HG02642 (cell line): ENCODE results near the gene COL4A2.
"Not testable (repeated sequence)": the region's sequence is repeated elsewhere in the genome, so short reads cannot be mapped to it uniquely, and the experiment has no call there.

Experiments used
- ATAC-seq: cut with Tn5 transposase; IDR thresholded peaks from one replicate; pipeline ENCODE4 v1.9.1; 2021; ENCODE audit warnings: mild to moderate bottlenecking; ENCODE audit not compliant: unreplicated experiment, poor library complexity

Gene COL4A2

DNA sequence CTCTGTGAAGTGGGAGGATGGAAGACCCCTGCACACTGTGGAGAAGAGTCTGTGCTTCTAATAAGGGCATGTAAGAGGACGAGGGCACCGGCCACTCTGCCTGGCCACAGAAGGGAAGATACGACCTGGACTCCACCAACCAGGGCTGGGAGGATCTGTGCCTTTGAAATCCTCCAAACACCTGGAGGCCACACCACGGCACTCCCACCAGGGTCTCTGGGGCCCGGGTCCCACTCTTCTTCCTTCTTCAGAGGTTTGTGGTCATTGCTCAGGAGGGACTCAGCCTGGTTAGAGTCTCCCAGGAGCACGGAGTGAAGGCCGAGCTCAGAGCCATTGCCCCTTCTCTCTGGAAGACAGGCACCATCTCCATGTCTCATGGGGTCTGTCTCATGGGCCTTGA, 212.4 kb downstream of the COL4A2 start:
- no peak for ATAC-seq

DNA sequence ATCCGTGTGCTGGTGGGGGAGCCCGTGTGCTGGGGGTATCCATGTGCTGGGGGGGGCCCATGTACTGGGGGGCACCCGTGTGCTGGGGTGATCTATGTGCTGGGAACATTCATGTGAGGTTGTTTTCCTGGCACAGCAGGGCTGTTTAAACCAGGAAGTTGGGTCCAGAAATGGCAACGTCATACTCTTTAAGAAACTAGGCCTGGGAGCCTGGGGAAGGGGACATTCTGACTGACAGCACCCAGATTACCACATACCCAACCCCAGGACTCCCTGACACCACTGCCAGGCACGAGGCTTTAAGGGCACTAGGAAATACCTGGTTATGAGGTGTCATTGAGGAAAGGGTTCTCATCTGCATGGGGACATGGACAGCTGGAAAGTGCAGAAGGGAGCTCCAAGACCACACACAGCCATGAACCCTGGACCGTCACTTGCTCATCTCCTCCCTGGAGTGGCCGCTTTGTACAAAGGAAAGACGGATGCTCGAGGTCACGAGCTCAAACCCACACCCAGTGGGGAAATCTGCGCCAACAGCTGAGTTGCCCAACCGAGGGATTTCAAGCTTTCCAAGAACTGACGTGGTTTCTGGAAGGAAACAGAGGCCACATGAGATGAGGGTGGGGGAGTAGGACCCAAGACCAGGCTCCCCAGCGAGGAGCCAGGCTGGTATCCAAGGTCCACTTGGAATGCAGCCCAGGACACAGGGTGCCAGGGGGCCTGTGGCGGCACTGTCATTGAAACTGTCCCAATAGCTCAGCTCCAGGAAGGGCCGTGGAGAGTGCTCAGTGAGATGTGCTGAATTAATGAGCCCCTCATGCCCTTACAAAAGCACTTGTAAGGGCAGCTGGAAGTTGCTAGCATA, 213.6 kb downstream of the COL4A2 start:
- ATAC-seq = no peak

DNA sequence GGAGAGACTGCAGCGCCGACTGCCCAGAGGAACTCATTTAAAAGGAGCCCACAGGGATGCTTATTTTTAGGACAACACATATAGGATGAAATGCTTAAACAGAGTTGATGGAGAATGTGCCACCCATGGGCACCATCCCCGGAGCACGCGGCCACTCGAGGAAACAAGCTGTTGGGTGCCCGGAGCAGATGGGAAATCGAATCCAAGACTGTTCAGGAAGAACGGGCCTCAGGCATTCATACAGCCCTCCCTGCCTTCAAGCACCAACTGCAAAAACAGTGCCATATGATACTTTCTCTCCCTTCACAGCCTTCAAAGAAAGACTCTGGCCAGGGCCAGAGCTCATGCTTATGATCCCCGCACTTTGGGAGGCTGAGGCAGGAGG, 214.2 kb downstream of the COL4A2 start:
- ATAC-seq = no peak

DNA sequence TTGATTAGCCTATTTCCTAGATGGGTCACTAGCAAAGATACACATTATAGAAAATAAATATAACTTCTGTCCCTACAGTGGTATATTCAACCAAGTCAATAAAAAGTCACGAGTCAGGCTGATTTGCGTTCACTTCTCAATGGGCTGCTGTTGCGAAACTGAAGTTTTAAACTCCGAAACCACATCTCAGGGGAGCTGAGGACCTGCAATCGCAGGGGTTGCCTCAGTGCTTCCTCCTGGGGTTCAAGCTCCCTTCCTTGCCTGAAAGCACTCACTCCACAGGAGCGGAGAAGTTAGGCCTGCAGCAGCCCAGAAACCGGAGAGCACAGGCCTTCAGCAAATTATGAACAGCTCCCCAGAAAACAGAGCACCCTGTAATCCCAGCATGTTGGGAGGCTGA, 214.9 kb downstream of the COL4A2 start:
- no peak for ATAC-seq

DNA sequence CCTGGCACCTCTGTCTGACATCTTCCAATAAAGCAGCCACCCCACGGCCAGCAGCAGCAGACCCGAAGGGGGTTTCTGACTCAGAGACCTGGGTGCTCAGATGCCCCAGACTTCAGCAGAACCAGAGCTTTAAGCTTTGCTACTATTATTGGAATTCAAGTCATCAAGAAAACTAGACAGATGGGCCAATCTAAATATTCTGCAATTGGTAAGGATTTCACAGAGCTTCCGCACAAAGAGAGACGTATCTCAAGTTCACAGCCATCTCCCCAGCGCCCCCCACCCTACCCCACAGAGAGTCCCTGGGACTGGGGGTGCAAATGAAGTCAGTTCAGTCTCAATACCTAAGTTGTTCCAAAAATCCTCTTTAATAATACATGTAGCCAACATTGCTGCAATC, 215.6 kb downstream of the COL4A2 start:
- ATAC-seq = no peak

DNA sequence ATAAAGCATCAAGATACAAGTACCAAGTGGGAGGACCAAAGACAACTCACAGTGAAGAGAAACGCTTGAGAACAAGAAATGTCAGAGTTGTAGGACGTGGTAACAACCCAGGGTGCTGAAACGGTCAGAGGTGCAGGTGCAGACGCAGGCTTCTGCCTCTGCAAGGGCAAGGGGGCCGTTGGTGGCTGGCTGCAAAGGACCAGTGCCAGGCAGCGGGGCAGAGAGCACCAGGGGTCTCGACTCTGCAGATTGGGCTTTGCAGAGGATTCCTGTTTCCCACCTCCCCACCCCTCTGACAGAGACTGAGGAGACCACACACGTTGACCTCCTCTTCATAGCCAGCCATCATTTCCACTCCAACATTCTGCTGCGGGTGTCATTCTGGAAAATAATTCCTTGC, 216.1 kb downstream of the COL4A2 start:
- ATAC-seq = no peak

DNA sequence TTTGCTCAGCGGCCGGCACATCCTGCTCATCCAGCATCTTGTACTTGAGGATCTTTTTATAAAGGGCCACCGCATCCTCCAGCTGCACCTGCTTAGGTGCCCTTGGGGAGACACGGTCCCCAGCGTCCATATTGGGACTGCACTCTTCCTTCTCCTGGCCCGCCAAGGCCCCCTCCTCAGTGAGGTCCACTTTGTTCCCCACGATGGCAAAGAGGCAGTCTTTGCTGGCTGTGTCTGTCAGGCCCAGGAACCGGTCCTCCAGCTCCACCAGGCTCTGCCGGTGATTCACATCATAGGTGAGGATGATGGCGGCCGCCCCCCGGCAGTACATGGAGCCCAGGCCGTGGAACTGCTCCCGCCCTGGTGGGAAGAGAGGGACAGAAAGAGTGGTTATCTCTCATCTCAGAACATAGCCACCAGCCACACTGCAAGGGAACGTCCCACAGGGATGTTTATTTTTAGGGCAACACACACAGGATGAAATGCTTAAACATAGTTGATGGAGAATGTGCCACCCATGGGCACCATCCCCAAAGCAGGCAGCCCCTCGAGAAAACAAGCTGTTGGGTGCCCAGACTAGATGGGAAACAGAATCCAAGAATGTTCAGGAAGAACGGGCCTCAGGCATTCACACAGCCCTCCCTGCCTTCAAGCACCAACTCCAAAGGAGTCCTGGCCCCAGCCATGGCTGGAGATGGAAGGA, 216.9 kb downstream of the COL4A2 start:
- ATAC-seq = no peak

DNA sequence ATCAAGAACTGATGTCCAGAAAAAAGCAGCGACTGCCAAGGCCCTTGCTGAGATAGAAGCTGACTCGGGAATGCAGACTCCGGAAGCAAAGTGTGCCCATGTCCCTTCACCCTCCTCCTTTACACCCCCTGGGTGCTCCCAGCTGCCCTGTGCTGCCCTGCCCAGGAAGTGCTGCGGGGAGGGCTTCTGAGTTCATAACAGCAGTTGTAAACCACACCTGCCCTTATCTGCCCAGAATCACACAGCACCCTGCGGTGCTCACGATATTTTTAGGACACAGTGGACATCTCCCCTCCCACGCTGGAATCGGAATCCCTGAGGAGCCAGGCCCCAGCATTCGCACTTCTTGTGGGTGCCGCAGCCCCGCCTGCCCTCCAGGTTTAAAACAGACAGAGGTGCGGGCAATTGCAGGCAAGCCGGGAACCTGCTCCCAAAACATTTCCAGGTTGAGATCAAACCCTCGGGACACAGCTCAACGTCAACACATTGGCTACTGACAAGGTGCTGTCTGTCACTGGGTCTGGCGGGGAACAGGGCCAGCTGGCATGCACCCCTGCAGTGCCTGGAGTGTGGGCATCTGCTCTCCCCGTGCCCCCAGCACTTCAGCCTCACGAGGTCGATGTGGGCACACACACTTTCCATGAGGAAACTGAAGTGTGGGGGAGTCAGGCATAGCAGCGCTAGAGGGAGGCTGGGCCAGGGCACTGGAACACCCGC, 217.6 kb downstream of the COL4A2 start:
- no peak for ATAC-seq

DNA sequence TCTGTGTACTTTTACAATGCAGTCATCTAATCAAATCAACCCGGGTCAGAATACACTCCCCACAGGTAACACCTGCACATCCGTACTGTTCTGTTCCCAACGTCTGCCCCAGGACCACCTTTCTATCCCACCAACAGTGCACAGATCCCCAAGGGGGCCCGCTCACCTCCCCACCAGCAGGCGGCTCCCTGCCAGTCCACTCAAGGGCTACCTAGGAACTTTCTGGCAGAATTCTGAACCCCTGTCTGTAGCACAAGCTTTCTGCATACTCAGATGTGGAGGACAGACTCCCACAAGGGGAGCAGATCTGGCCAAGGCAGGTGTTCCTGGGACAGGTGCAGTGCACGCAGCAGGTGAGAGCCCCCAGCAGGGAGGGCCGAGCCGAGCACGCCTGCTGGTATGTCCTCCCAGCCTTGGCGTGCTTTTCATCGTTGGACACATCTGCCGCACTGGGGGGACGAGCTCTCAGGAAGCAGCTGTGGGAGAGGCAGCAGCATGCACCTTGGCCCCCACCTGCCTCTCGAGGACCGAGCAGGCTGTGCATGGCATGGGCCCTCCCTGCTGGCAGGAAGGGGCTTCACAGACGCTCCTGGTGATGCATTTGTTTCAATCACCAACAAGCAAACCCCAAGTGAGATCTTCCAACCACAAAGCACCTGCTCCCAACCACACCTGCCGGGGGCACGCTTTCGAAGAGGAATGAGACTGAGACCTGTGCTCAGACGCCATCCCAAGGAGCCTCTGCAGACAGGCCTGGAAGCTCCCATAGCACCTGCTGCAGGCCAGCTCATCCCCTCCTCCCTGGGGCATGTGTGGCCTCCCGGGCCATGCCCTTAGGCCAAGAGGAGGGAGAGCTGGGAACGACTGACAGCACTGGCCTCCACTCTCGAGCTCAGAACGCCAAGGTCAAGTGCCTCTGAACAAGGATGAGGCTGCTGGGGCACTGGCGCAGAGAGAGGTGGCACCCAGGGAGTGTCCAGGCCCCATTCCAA, 218.5 kb downstream of the COL4A2 start:
- ATAC-seq = peak; percentile 84

DNA sequence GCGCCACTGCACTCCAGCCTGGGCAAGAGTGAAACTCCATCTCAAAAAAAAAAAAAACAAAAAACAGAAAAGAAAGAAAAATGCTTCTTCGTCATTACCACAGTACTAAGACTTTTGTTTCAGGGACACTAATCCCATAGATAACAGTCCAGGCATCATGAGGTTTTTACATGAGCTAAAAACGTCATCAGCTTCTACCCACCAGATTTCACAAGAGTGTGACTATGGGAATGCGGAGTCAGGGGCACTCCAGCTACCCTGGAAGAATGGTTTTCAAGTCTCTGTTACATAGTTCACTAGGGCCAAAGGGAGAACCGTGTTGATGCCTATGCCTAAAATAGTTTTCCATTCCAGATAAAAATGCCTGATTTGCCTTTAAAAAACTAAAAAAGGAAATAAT, 221.3 kb downstream of the COL4A2 start:
- no peak for ATAC-seq

DNA sequence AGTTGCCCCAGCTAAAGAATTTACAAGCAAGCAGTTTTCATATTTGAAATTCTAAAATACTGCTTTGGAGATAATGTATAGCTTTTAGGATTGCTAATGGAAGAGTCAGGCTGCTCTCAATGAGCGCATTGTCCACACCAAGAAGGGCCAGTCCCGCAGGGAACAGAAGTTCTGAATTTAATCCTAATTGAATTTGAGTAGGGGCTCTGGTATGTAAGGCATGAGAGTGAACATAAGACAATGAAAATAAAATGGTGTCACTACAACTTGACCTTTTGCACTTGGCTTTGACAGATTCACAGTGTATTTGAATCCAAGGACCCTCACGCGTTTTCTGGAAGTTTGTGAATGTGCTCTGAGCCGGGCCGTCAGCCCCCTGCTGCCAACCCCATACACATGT, 221.8 kb downstream of the COL4A2 start:
- ATAC-seq = no peak

DNA sequence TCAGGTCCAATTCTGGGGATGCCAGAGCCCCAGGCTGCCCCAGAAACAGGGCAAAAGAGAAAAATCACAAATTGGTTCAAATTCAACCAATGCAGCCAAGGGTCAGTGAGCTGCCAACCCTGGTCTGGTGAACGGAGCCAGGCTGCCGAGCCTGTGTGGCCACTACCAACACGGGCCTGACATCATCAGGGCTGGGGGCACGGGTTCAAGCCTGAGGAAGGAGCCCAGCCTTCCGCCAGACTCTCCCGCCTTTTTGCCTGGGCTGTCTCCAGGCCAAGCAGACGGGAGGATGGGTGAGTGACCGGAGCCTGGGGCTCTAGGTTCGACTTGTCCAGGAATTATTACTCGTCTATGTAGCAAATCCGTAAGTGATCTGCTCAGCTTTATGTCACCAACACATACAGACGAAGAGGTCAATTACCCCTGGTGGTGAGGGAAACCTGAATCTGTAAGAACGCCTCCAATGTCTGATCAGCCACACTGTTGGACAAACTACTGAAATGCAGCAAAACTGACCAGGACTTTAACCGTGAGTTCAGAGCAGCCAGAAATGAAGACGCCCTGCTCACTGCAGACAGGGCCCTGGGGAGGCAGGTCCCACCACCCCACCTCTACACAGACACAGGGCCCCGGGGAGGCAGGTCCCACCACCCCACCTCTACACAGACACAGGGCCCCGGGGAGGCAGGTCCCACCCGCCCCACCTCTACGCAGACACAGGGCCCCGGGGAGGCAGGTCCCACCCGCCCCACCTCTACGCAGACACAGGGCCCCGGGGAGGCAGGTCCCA, 222.6 kb downstream of the COL4A2 start:
- no peak for ATAC-seq

DNA sequence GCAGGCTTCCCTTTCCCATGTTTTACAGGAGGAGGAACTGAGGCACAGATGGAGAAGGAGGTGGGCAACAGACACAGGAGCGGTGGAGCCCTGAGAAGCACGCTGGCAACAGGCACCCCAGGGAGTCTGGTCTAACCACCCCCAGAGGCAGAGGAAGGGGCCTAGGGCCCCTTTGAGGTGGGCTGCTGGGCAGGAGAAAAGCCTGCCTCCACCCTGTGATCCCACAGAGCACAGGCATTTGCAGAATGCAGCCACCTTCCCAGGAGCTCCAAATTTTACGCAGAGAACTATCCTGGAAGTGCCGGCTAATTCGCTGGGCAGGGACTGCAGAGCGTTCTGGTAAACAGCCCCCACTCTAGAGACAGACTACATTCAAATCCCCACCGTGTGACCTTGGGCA, 224.0 kb downstream of the COL4A2 start:
- ATAC-seq = no peak

DNA sequence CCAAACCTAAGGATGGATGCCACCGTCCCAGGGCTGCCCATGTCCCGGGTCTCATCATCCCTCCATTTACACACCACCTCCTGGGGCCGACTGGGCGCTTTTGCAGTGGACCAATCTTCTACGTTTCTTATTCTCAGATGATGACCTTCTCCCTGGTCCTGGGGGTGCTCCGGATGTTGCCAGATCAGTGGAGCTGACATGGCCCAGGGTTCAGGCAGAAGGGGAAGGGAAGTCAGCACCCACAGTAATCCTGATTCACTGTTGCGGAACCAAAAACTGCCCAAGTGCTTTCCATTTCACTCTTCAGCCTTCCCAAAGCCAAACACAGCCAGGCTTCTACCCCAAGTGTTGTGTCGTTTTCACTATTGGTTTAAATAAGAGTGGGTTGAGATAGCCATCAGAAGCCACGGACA, 224.6 kb downstream of the COL4A2 start:
- no peak for ATAC-seq

DNA sequence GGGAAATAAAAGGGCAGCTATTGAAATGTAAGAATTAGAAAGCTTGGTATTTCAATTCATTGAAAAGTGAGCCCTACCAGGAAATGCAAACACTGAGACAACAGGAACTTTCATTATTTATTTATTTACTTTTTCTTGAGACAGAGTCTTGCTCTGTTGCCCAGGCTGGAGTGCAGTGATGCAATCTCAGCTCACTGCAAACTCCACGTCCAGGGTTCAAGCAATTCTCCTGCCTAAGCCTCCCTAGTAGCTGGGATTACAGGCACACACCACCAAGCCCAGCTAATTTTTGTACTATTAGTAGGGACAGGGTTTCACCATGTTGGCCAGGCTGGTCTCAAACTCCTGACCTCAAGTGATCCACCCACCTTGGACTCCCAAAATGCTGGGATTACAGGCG, 225.2 kb downstream of the COL4A2 start:
- not testable (repeated sequence) for ATAC-seq

DNA sequence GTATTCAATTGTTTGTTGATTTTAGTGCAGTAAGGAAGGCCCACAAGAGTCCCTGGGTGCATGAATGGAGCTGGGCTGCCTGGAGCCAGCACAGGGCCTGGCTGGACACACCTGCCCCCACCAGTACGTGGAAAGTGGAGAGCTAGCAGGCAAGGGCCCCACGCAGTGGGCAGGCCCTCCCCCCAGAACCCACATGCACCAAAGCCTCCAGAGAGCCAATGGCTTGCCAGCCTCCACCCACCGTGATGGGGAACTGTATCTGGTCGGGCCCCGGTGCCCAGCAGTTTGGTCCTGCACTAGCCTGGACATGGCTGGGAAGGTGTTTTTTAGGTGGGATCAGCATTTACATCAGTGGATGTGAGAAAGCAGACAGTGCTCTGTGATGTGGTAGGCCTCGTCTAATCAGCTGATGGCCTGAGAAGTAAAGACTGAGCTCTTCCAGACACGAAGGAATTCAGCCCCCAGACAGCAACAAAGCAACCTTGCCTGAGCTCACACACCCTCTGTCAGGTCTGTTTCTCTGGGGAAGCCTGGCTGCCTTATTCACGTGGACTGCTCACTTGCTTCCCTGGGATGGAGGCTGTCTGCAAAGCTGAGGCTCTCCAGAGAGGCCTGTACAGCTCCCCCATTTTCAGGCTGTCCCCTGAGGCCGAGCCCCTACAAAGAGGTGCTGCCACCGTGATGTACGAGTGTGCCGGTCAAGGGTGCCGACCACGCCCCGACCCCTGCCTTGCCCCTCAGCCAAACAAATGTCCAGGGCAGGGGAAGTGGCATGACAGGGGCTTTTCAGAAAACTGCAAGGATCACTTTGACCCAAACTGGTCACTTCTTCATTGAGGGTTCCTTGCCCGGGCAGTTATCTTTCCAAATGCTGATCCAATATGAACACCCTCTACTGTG, 226.9 kb downstream of the COL4A2 start:
- ATAC-seq = no peak

DNA sequence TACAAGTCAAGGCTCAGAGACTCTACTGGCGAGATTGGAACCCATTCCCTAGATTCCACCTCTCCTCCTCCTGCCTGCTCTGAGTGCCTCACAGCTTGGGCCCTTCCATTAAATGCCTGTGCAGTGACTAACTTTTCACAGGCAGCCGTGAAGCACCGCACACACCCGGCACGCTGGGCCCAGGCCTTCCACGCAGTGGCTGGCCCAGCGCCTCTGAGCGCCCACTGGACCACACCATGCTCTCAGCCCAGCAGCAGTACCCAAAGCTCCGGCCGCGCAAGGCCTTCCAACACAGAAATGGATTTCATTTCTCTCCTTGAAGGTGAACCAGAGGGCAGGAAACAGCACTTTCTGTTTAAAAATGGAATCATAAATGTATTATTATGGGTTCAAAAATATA, 228.4 kb downstream of the COL4A2 start:
- ATAC-seq = no peak

DNA sequence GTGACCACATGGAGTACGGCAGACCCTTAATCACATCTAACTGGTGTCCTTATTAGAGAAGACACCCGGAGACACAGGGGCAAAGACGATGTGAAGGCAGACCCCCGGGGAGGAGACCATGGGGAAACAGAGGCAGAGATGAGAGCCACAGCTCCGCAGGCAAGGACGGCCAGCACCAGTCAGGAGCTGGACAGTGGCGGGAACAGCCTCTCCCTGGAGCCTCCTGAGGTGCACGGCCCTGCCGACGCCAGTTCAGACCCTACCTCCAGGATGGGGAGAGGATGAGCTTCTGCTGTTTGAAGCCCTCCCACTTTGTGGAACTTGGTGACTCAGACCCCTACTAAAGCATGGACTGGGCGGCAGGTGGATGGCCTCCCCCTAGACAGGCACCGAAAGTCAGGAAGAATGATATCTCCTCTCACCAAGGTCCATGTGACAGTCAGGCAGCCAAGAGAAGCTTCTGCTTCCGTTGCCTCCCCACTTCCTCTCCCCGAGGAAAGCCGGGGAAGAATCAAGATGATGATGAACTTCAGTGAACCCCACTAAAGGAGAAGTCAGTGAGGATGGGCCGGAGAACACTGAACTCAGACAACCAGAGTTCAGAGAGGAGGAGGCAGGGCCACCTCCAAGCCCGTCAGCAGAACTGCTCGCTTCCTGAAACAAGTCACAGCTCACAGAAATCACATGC, 229.1 kb downstream of the COL4A2 start:
- no peak for ATAC-seq
